ENCODE measurements around the gene PLCB1.

Gene PLCB1

DNA sequence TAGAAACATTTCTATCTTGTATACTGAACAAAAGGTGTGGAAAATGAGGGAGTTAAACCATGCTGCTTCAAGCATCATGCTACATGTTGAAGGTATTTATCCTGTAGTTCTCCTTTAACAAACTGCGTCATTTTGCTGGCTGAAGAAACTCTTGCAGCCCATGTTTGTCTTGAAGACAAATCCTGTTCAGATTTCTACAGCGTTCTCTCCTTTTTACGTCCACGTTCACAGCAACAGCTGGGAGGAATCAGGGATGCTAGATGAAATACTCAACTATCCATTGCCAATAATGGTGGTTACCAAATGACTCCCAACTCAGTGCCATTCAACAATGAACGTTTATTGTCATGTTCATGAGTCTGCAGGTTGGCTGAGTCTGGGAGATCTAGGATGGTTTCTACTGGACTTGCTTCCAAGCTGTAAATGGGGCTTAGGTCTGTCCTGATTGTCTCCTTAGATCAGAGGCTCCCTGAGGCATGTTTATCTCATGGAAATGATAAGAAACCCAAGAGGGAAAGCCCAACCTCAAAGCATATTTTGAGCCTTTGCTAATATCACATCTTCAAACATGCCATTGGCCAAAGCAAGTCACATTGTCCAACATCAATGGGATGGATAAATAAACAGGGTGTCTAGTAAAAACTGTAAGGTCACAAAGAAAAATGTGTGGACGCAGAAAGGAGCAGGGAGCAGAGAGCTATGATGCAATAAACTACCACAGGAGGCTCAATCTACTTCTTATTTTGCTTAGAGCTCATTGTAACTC, 2.7 kb upstream of the PLCB1 start:
- DNase-seq (ENCODE audit: low spot score) = no peak

DNA sequence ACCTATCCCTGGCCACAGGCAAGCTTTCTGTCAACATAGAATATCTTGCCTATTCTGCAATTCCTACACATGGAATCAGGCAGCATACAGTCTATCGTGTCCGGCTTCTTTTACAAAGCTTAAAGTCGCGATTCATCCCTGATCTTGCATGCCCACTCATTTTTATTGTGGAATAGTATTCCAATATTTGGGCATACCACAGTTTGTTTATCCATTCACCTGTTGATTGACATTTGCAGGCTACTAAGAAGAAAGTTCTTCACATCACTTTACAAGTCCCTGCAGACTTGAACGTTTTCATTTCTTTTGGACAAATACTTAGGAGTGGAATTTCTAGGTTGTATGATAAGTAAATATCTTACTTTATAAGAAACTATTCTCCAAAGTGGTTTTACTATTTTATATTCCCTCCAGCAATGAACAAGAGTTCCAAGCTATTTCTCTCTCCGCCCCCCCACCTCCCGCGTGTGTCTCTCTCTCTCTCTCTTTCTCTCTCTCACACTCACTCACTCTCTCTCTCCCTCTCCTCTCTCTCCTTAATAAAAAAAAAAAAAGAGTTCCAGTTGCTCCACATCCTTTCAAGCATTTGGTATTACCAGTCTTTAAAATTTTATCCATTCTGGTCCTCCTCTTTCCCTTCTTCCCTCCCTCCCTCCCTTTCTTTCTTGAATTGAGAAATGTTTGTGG, 1.1 kb upstream of the PLCB1 start:
- no peak for DNase-seq (ENCODE audit: low spot score)

DNA sequence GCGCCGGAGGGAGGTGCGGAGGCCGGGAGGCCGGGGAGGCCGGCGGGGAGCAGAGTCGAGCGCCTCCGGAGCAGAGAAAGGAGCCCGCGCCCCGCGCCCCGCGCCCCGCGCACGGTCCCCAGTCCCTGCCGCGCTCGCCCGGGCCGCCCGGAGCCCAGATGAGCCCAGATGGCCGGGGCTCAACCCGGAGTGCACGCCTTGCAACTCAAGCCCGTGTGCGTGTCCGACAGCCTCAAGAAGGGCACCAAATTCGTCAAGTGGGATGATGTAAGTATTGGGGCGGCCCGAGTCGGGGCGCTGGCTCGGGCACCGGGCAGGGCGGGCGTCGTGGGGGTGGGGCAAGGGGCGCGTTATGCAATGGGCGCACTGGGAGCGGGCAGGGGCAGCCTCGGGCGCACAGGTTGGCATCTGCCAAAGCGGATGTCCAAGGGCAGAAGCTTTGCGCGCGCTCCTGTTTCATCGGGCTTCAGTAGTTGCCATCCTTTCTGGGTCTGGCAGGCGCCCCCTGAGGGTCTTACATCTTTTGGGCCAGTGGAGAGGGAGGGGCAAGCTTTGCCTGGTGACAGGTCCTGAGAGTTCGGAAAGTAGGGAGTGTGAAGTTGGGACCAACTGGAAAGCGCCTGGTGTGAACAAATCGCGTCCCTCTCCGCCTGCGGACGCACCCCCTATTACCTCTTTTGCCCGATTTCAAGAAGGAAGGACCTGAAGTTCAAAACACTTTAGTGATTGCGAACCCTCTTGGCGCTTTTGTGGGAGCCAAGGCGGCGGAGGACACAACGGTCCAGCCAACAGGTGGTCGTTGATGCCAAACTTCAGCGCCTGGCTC, 631 bp downstream of the PLCB1 start:
- DNase-seq (ENCODE audit: low spot score) = peak; percentile 34

DNA sequence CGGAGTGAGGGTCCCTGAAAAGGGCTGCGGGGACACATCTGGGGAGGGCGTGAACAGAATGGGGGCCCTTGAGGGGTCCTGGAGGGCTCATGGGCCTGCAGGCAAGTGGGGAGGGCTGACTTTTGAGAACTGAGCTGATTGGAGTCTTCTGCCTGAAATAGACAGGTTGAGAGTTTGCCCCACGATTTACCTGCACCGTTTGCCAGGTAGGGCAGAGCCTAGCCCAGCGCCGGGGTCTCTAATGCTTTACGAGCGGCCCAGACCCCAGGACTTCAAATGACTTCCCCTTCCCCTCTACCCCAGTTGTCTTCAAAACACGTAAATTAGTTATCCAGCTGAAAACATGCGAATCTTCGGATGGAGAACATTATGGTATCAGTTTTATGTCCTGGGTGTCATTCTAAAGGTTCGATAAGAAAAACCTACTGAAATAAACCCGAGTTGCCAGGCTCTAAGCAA, 1.3 kb downstream of the PLCB1 start:
- no peak for DNase-seq (ENCODE audit: low spot score)

DNA sequence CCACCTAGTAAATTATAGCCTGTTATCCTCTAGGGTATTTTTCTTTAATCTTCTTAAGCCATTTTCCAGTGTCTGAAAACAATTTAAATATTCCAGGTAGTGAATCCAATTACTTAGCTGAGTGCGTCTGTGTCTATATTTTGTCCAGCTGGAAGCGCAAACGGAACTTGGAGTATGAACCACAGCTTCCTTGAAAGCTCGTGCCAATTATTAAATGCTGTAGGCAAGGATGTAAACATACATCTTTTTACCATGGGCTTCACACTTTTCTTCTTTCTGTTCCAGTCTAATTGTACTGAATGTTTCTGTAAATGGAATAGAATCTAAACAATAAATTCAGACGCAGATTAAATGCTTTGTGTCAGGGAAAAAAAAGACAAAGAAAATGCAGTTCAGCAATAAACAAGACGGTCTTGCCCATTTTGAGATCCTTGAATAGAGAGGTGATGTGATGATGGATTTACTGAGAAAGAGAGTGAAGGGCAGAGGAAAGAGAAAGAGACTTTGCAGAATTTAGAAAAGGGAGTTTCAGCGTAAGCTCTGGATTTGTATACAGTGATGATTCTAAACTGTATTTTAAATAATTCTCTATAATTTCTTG, 1.9 kb downstream of the PLCB1 start:
- no peak for DNase-seq (ENCODE audit: low spot score)

DNA sequence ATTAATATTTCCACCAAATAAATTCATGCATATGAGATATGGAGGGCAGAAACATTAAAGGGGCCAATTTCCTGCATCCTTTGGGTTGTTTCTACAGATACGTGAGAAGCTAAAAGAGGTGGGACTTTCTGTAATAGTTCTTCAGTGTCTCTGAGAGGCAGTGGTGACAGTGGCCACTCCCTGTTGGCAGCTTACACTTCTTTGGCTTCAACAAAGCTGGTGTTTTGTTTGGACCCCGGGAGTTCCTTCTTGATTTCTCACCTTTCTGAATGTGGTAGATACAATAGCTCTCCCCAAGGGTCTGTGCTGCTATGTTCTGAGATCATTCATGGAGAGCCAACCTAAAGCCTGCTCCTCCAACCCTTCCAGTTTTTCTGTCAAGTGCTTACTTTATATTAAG, 7.8 kb downstream of the PLCB1 start:
- DNase-seq (ENCODE audit: low spot score) = no peak

DNA sequence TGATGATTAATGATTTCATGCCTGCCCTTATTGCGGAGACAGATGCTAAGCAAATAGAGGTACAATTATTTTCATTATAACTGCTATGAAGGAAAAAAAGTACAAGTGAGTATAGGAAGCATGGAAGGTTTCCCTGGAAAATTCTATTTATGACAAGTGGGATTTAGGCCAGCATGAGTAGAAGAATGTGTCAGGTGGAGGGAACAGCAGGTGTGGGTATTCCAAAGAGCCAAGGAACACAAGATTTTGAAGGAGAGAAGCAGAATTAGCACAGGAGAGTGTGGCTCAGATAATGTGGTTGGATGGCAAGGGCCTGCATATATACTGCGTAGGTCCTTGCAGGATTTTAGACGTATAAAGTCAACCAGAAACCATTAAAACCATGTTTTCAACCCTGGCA, 11.4 kb downstream of the PLCB1 start:
- DNase-seq (ENCODE audit: low spot score) = no peak

DNA sequence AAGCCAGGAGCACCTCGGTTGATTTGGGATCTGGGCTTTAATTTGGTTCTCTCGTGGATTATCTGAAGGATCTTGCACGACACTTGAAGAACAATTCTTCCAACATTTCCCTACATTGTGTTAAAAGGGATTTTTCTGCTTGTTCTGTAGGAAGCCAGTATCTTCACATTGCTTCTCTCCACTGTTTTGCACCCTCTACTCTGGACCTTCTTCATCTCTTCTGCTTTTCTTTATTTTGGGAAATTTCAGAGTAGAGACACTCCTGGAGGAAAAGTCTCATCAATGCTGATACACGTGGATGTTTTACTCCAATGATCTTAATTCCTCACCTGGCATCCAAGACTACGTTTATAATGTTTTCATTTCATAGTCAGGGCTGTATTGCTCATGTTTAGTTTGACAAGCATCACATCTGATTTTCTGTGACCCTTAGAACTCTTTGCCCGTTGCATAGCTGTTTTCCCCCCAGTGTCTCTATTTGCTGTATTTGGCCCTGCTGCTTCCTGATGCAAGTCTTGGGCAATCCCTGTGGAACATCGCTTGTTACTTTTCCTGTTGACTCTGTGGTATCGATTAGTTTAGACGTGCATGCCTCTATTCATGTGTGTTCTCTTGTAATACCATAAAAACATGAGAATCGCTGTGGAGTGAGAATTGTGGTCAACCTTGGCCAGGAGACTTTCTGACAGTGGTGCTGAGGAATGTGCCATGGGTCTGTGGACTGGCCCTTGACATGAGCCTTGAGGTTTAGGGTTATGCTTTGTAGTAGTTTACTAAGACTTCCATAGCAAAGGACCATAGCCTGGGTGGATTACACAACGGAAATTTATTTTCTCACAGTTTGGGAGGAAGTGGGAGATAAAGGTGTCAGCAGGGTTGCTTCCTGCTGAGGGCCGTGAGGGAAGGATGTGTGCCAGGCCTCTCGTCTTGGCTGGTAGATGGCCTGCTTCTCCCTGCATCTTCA, 12.5 kb downstream of the PLCB1 start:
- no peak for DNase-seq (ENCODE audit: low spot score)

DNA sequence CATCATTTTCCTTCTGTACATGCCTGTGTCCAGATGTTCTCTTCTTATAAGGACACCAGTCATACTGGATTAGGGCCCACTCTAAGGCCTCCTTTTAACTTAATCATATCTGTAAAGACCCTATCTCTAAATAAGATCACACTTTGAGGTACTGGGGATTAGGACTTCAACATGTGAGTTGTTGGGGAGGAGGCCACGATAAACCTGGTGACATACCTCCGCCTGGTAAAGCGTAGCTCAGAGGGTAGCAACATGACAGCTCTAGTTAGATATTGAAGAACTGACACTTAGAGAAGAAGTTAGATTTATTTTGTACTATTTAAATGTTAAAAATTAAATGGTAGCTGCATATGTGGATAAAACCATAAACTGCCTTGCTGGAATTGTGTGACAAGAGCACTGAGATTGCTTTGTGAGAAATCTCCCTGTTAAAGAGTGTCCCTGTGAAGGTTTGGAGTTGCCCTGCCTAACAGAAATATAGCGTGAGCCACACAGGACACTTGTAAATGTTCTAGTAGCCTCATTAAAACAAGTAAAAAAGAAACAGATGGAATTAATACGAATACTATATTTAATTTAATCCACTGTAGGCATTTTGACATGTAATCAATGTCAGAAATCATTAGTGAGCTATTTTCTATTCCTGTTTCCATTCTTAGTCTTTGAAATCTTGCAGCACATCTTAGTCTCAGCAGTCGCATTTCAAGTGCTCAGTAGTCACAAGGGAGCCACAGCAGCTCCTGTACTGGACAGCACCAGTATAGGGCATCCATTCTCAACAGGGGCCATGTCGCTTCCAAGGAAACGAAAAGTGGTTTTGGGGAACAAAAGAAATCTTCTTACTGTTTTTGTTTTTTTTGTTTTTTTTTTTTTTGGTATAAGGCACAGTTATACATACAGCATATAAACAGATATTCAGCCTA, 13.4 kb downstream of the PLCB1 start:
- DNase-seq (ENCODE audit: low spot score) = no peak

DNA sequence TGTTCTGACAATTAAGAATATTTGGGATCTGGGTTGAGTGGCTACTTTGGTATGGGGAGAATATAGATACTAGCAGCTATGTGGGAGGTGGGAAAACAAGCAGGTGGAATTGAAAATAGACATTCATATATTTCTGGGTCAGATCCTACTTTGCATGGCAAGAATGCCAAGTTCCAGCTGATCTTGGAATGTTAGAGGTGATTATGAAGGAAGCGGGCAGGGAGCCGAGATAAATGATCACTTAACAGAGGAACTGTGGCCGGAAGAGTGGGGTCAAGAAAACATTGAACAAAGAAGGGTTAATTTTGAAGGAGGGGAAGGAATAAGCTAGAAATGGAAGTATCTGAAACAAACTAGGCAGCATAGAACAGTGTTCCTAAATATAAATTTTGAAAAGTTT, 15.4 kb downstream of the PLCB1 start:
- no peak for DNase-seq (ENCODE audit: low spot score)

DNA sequence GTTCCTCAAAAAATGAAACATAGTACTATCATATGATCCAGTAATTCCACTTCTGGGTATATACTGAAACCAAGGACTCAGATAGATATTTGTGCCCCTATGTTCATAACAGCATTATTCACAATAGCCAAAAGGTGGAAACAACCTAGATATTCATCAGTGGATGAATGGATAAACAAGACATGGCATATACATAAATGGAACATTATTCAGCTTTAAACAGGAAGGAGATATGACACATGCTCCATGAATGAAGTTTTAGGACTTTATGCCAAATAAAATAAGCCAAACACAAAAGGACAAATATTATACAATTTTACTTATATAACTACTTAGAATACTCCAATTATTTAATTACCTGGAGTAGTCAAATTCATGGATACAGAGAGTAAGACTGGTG, 16.4 kb downstream of the PLCB1 start:
- no peak for DNase-seq (ENCODE audit: low spot score)

DNA sequence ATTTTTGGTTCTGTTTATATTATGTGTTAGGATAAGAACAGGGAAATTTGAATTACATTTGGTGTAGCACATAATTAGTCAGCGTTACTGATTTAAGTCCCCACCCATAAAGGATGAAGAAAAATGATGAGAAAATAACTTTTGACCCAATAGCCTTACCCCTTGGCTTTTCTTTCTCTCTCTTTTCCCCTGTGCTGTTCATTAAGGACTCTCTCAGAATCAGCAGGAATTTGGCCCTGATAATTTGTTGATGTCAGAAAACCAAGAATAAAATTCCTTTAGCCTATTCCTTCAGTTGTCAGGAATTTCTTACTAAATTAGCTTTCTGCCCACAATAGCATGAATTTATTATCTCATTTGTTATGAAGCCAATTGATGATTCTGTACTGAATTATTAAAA, 18.5 kb downstream of the PLCB1 start:
- DNase-seq (ENCODE audit: low spot score) = no peak

DNA sequence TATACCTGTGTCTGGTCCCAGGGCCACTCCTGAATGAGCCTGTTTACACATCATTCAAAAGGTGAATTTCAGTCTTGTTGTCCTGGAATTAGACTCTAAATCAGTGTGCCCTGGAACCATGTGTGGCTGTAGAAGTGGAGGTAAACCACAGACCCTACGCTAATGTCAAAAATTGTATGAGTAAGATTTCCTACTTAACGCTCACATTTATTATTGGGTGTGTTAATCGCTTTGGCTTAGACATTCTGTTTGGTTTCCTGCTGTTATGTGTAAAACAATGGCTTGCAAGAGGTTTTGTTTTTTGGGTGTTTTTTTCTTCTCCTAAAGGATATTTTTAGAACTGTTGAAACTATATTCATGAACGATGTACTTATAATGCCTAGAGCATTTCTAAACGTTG, 19.3 kb downstream of the PLCB1 start:
- DNase-seq (ENCODE audit: low spot score) = no peak

DNA sequence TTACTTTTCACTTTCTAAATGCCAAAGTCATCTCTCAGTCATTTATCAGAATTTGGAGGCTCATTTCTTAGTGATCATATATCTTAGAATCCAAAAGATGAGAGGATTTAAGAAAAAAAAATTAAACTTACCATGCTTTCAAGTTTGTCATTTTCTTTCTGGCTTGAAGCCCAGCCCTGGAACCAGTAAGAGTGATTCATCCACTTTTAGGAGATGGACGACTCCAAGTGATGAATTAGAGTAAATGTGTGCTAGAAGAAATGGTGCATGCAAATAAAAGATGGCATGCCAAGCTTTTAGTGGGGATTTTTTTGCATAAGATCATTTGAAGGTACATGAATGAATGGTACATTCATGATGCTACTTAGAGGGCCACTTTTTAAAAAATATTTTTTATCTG, 20.1 kb downstream of the PLCB1 start:
- no peak for DNase-seq (ENCODE audit: low spot score)

DNA sequence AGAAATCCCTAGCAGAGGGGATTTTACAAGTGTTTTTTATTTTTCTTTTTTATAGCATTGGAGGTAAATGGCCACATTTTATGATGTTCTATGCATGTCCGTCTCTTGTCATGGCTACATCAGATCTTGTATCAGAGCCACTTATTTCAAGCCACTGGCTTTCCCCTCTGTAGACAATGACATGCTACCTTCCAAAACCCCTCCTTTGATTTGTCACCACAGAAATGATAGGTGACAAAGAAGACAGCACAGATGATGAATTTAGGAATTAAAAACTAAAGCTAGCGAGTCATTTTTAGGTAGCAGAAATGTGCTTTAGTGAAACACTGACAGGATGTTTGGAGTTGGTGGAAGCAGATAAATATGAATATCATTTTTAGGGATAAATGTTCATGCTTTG, 20.8 kb downstream of the PLCB1 start:
- no peak for DNase-seq (ENCODE audit: low spot score)

DNA sequence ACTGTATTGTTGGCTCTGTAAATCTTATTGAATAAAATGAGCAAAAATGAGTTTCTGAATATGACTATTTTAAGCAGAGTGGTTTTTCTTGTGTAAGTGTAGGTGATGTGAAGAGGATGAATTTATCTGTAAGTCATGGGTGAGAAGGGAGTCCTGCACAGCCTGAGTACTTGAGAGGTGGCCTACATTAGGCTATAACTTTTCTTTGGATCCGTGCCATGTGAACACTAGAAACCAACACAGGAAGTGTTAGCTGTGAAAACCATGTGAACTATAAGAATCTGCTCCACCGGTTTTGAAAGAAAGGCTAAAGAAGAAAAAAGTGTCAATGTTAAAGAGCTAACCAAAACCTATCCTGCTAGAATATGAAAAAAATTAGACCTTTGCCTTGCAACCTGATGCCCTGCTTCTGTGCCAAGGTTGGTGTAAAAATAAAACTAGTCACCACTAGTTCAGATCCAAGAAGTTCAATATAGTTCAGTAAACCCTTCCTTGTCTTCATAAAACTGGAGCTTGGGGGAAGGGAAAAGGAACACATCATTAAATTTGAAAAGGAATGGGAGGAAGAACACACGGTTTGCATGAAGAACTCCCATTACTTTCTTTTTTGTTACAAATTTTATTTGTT, 21.3 kb downstream of the PLCB1 start:
- DNase-seq (ENCODE audit: low spot score) = no peak

DNA sequence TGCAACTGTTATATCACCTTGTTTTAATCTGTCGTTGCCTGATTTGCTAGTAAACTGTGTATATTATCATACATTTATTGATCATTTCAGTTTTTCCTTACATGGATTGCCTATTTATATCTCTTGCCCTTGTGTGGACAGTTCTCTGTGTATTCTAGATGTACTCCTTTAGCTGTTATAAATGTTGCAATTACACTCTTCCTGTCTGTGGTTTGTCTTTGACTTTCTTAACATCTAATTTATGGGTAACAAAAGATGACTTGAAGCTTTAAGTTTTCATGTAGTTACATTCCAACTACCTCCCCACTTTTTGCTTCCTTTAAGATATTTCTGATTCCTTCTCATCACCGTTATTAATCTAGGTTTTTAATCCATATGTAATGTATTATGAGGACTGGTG, 22.6 kb downstream of the PLCB1 start:
- DNase-seq (ENCODE audit: low spot score) = no peak

DNA sequence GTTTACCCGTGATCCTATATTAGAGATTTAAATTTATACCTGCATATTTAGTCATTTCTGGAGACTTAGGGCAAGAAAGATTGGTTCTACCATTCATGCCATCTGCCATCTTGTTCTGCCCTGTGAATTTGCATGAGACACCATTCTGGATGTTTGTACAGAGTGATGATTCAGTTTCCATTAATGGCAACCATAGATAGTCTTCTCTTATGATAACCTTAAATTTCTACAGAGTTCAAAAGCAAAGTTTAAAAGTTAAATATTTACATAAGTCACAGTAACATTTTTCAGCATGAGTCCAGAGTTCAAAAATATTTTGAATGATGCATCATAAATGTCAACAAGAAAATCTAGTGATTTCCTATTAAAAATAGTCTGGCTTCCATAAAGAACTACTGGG, 23.2 kb downstream of the PLCB1 start:
- no peak for DNase-seq (ENCODE audit: low spot score)

DNA sequence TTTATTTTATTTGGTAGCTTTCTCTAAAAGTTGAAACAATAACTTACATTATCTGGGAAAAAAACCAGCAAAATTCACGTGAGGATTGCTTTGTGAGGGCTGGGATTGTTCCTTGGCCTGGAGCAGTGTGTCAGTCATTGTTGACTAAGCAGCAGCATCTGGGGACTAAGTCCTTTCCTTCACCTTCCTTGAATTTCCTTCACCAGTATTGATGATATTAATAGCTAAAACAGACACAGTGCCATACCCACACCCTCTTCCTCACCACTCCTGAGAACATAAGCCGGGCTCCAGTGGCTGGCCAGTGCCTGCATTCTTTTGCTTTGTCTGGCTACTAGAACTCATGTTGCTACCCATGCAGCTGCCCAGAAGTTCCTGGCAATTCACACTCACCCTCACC, 23.7 kb downstream of the PLCB1 start:
- DNase-seq (ENCODE audit: low spot score) = no peak

Data from SK-N-DZ (cell line).